H1 (cell line): Measurements from ENCODE around the gene TIGD1. TPM values are rescaled to one million over a fixed set of nuclear protein-coding genes. Genes with fewer than 3 reads are reported as not detected.

Source experiments
- CTCF ChIA-PET: fragments of 300-600 bp; sonication (Branson Sonifier 250); formaldehyde crosslinking; loops from one replicate; lab custom pipeline; 2021; ENCODE audit not compliant: partially characterized antibody; lab: Charles Lee
- POLR2A ChIA-PET: fragments of 300-600 bp; sonication (Branson Sonifier 250); formaldehyde crosslinking; loops from one replicate; lab custom pipeline; 2021; ENCODE audit warnings: inconsistent platforms; ENCODE audit not compliant: partially characterized antibody; lab: Charles Lee
- DNase-seq, 2 experiments: peaks; one replicate each; pipeline versions ENCODE4 v3.0.0 to v3.0.0-alpha.2; 2010 to 2022; ENCODE audit warnings: low spot score in 2 of 2, low read depth in 1 of 2, mixed read lengths in 1 of 2
- FAIRE-seq: peaks from 2 replicates; lab custom pipeline; 2011; peaks lifted over from hg19 to GRCh38; lab: Jason Lieb, UNC
- H2AFZ ChIP-seq: 2 replicates; pipeline ENCODE4 v1.8.1; 2012; ENCODE audit warnings: low read length, inconsistent platforms
- H2AK5ac ChIP-seq: 2 replicates; pipeline ENCODE4 v1.6.1; 2013; ENCODE audit warnings: low read depth, low read length
- H2BK120ac ChIP-seq: replicated peaks from 2 replicates; pipeline ENCODE3; 2013; ENCODE audit warnings: low read depth, low read length, inconsistent platforms
- H2BK12ac ChIP-seq: 2 replicates; pipeline ENCODE4 v1.6.1; 2013; ENCODE audit warnings: low read depth, low read length
- H2BK15ac ChIP-seq: 2 replicates; pipeline ENCODE4 v1.6.1; 2013; ENCODE audit warnings: low read length
- H2BK20ac ChIP-seq: 2 replicates; pipeline ENCODE4 v1.6.1; 2013; ENCODE audit warnings: low read length
- H2BK5ac ChIP-seq: 2 replicates; pipeline ENCODE4 v1.6.1; 2013; ENCODE audit warnings: low read depth, low read length
- H3K14ac ChIP-seq: 2 replicates; pipeline ENCODE4 v1.6.1; 2013; ENCODE audit warnings: inconsistent platforms; ENCODE audit not compliant: insufficient read length
- H3K18ac ChIP-seq: 2 replicates; pipeline ENCODE4 v1.6.1; 2013; ENCODE audit warnings: low read length; ENCODE audit errors: extremely low read depth
- H3K23ac ChIP-seq: 2 replicates; pipeline ENCODE4 v1.6.1; 2013; ENCODE audit warnings: inconsistent platforms; ENCODE audit not compliant: insufficient read length
- H3K23me2 ChIP-seq: 2 replicates; pipeline ENCODE4 v1.6.1; 2013; ENCODE audit warnings: low read depth, low read length
- H3K27ac ChIP-seq: 2 replicates; pipeline ENCODE4 v1.6.1; 2011; ENCODE audit warnings: low read depth, low read length, inconsistent platforms
- H3K27me3 ChIP-seq, 4 experiments: replicated peaks in 1 of 4; 1 replicate in 1 of 4; 2 replicates in 3 of 4; pipeline versions ENCODE4 v1.6.1 to v1.8.1; 2011 to 2013; ENCODE audit warnings: low read length in 3 of 4, mild to moderate bottlenecking in 3 of 4, inconsistent platforms in 2 of 4, mixed read lengths in 2 of 4, moderate library complexity in 1 of 4; ENCODE audit not compliant: control insufficient read depth in 3 of 4, insufficient read depth in 3 of 4; ENCODE audit errors: extremely low read depth in 1 of 4
- H3K36me3 ChIP-seq, 4 experiments: 2 replicates each; pipeline versions ENCODE4 v1.6.1 to v1.8.1; 2011 to 2013; ENCODE audit warnings: mild to moderate bottlenecking in 4 of 4, low read length in 3 of 4, moderate library complexity in 2 of 4, control low read depth in 1 of 4, inconsistent platforms in 1 of 4; ENCODE audit not compliant: insufficient read depth in 4 of 4, control insufficient read depth in 2 of 4
- H3K4ac ChIP-seq: replicated peaks from 2 replicates; pipeline ENCODE3; 2013; ENCODE audit warnings: low read length, low read depth, mixed read lengths, inconsistent platforms; ENCODE audit not compliant: insufficient read length
- H3K4me1 ChIP-seq, 4 experiments: replicated peaks in 1 of 4; 1 replicate in 1 of 4; 2 replicates in 3 of 4; pipeline versions ENCODE4 v1.6.1 to v1.8.1; 2011 to 2013; ENCODE audit warnings: low read length in 3 of 4, inconsistent platforms in 2 of 4, mixed read lengths in 1 of 4; ENCODE audit not compliant: insufficient read depth in 4 of 4, control insufficient read depth in 3 of 4
- H3K4me2 ChIP-seq, 2 experiments: 2 replicates each; pipeline versions ENCODE4 v1.6.1 to v1.8.1; 2011 to 2013; ENCODE audit warnings: low read depth in 2 of 2, low read length in 2 of 2, control low read depth in 1 of 2, inconsistent platforms in 1 of 2, mild to moderate bottlenecking in 1 of 2; ENCODE audit not compliant: insufficient read depth in 1 of 2
- H3K4me3 ChIP-seq, 4 experiments: fragments of 200-600, 300-600 bp in 1 of 4; sonication (generic), shearing (Covaris generic), sonication (Bioruptor Twin) in 1 of 4; 2 replicates each; pipeline versions ENCODE4 v1.5.1 to v1.8.1; 2011 to 2016; ENCODE audit warnings: low read length in 4 of 4, low read depth in 3 of 4, control low read depth in 2 of 4, inconsistent platforms in 2 of 4, mild to moderate bottlenecking in 2 of 4, mixed read lengths in 1 of 4, moderate library complexity in 1 of 4; ENCODE audit not compliant: insufficient read depth in 2 of 4; ENCODE audit errors: extremely low read depth in 1 of 4
- H3K56ac ChIP-seq: replicated peaks from 2 replicates; pipeline ENCODE3; 2013; ENCODE audit warnings: low read depth, mild to moderate bottlenecking, mixed read lengths, low read length, inconsistent platforms; ENCODE audit not compliant: insufficient read length
- H3K79me1 ChIP-seq: 2 replicates; pipeline ENCODE4 v1.6.1; 2013; ENCODE audit warnings: low read depth, low read length, control low read depth
- H3K79me2 ChIP-seq, 2 experiments: 2 replicates each; pipeline versions ENCODE4 v1.6.1 to v1.8.1; 2012 to 2013; ENCODE audit warnings: low read length in 2 of 2, mild to moderate bottlenecking in 2 of 2, inconsistent platforms in 1 of 2; ENCODE audit not compliant: insufficient read depth in 2 of 2, control insufficient read depth in 1 of 2
- H3K9ac ChIP-seq, 4 experiments: replicated peaks in 1 of 4; 1 replicate in 1 of 4; 2 replicates in 3 of 4; pipeline versions ENCODE4 v1.6.1 to v1.8.1; 2011 to 2013; ENCODE audit warnings: low read depth in 3 of 4, low read length in 3 of 4, control low read depth in 2 of 4, mild to moderate bottlenecking in 2 of 4, moderate library complexity in 2 of 4, inconsistent platforms in 1 of 4; ENCODE audit errors: extremely low read depth in 1 of 4
- H3K9me3 ChIP-seq, 2 experiments: 2 replicates each; pipeline versions ENCODE4 v1.6.1 to v1.8.1; 2012 to 2013; ENCODE audit warnings: mild to moderate bottlenecking in 2 of 2, moderate library complexity in 2 of 2, control low read depth in 1 of 2, inconsistent platforms in 1 of 2, low read depth in 1 of 2, low read length in 1 of 2, mixed read lengths in 1 of 2; ENCODE audit not compliant: insufficient read depth in 2 of 2
- H4K20me1 ChIP-seq, 2 experiments: replicated peaks in 1 of 2; 2 replicates each; pipeline versions ENCODE3 to v1.8.1; 2011 to 2013; ENCODE audit warnings: inconsistent platforms in 2 of 2, low read length in 2 of 2, mild to moderate bottlenecking in 1 of 2; ENCODE audit not compliant: insufficient read depth in 2 of 2, control insufficient read depth in 1 of 2
- H4K5ac ChIP-seq: 2 replicates; pipeline ENCODE4 v1.6.1; 2013; ENCODE audit warnings: low read length, low read depth, mixed read lengths, inconsistent platforms; ENCODE audit not compliant: insufficient read length
- H4K8ac ChIP-seq: 2 replicates; pipeline ENCODE4 v1.8.0; 2013; ENCODE audit warnings: mild to moderate bottlenecking, moderate library complexity, low read length, inconsistent platforms; ENCODE audit not compliant: insufficient read depth; ENCODE audit errors: extremely low read depth
- H4K91ac ChIP-seq: replicated peaks from 2 replicates; pipeline ENCODE3; 2013; ENCODE audit warnings: low read length, mixed read lengths, inconsistent platforms; ENCODE audit not compliant: insufficient read length
- BRCA1 ChIP-seq: IDR thresholded peaks from 2 replicates; pipeline ENCODE4 v1.6.1; 2012; ENCODE audit warnings: low read depth, low read length, improper control_type of control experiment
- E2F6 ChIP-seq: IDR thresholded peaks from 2 replicates; pipeline ENCODE4 v1.6.1; 2012; ENCODE audit warnings: inconsistent platforms
- EZH2 ChIP-seq: fragments of 200-600 bp; sonication (generic); IDR thresholded peaks from 2 replicates; pipeline ENCODE4 v1.7.1; 2012; ENCODE audit warnings: low read depth, mild to moderate bottlenecking, moderate library complexity, low read length, inconsistent platforms; ENCODE audit not compliant: severe bottlenecking
- JUN ChIP-seq: IDR thresholded peaks from 2 replicates; pipeline ENCODE4 v1.6.1; 2011; ENCODE audit warnings: low read depth, mild to moderate bottlenecking, improper control_type of control experiment, low read length
- SAP30 ChIP-seq: fragments of 300-600 bp; sonication (generic); IDR thresholded peaks from 2 replicates; pipeline ENCODE4 v1.7.1; 2012; ENCODE audit warnings: low read length, moderate library complexity, mild to moderate bottlenecking, inconsistent platforms; ENCODE audit not compliant: insufficient read depth, insufficient replicate concordance
- SP1 ChIP-seq: IDR thresholded peaks from 2 replicates; pipeline ENCODE4 v1.6.1; 2011; ENCODE audit warnings: low read depth, low read length
- TAF7 ChIP-seq: optimal IDR thresholded peaks from 2 replicates; pipeline ENCODE3; 2011; ENCODE audit warnings: low read depth, mild to moderate bottlenecking, inconsistent platforms, low read length, moderate library complexity, borderline replicate concordance
- WGBS, 2 experiments: shearing (Covaris generic) in 1 of 2; methylation state at CpG; one replicate each; pipeline versions ENCODE4 v1.1.6 to v1.1.7; 2013 to 2015; ENCODE audit warnings: low lambda C conversion rate in 2 of 2, mixed read lengths in 2 of 2, inconsistent platforms in 1 of 2, low coverage in 1 of 2, missing lambda C conversion rate in 1 of 2; ENCODE audit not compliant: insufficient replicate concordance in 2 of 2, insufficient coverage in 1 of 2, insufficient read length in 1 of 2; ENCODE audit errors: extremely low coverage in 1 of 2, missing lambda C conversion rate in 1 of 2; 5-methylcytosine and 5-hydroxymethylcytosine counted together
- polyA plus RNA-seq, 7 experiments: library from polyadenylated mRNA; depleted of rRNA in 3 of 7; stranded (reverse) in 5 of 7; unstranded in 2 of 7; fragments of >200 nt in 5 of 7; fragments of 200-250 nt in 2 of 7; gene quantifications; 1 replicate in 5 of 7; 2 replicates in 1 of 7; 4 replicates in 1 of 7; pipeline versions ENCODE4 v1.2.1 to v1.2.3, GENCODE V29; 2011 to 2013; ENCODE audit warnings: missing spikeins in 2 of 7, mixed read lengths in 2 of 7
- total RNA-seq: library from RNA; stranded (reverse); fragmentation: NEBNext Ultra II Directional; extraction: Animal tissue kit (Norgen Biotek cat#: 25700); gene quantifications from 2 replicates; pipeline ENCODE4 v1.2.1, GENCODE V29; 2021

TIGD1 gene
- total and polyA plus RNA-seq, 2 of the 8 experiments (the other 6 are each of a cell fraction or from before 2014, with no cell fraction given) = 4.7 to 8.3 TPM

DNA sequence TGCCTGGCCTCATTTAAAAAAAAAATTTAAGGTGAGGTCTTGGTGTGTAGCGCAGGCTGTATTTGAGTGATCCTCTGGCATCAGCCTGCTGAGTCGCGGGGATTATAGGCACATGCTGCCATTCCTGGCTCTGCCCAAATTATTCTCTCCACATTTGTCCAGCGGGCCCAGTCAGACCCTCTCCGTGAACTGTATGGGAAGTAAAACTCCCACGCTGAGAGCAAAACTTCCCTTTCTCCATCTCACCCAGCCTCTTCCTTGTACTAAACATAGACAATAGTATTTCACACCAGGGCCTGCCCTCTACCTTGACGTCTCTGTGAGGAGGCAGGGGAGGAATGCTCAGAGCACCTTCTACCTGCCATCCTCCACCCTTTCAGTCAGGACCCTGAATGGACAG is 37.2 kb upstream of the TIGD1 start:
- no peak overlapping the region for H3K4me2 ChIP-seq
- no peaks in the 10 kb centered on the region for H3K79me2 ChIP-seq
- CTCF ChIA-PET = interaction anchor here (0.8 to 1.5 kb wide), 3 partner anchors 23 to 81 kb away, joined by 3 read pairs; no protein-coding TSS in a partner anchor
- H3K18ac ChIP-seq = no peak overlapping the region
- peaks cover 0 to 1% of the 10 kb centered on the region in 2 experiments for H4K20me1 ChIP-seq
- H2AFZ ChIP-seq = no peak overlapping the region
- FAIRE-seq = no peak
- 89% methylated on average over 7 of the region's 7 CpGs; no CpG with 5 or more reads in 1 of the 2 experiments for WGBS, 2 experiments
- no peak overlapping the region for H2BK120ac ChIP-seq
- H3K27me3 ChIP-seq = no peaks in the 10 kb centered on the region
- no peak overlapping the region for H4K8ac ChIP-seq
- peaks cover 0 to 9% (median 0%) of the 10 kb centered on the region in 4 experiments; a peak in 2 of 7 replicates for H3K4me1 ChIP-seq
- TF ChIP-seq JUN (no peak), SAP30 (no peak), BRCA1 (no peak), EZH2 (no peak), TAF7 (no peak), E2F6 (no peak), SP1 (no peak)
- no peak overlapping the region for H3K23ac ChIP-seq
- no peak overlapping the region for H4K5ac ChIP-seq
- POLR2A ChIA-PET = interaction anchor here (1.1 to 1.4 kb wide), 2 partner anchors 25 to 37 kb away, joined by 3 read pairs; partner anchors contain the start of genes EIF4E2 and TIGD1
- no peaks in the 10 kb centered on the region; a peak in 2 of 8 replicates for H3K36me3 ChIP-seq
- H2BK20ac ChIP-seq = no peak overlapping the region
- no peak overlapping the region for H3K9ac ChIP-seq
- no peak overlapping the region for H3K14ac ChIP-seq
- no peak for DNase-seq
- H3K4ac ChIP-seq = no peak overlapping the region
- H2BK5ac ChIP-seq = no peak overlapping the region
- no peaks in the 10 kb centered on the region; the same call in none of the 2 replicates for H3K79me1 ChIP-seq
- H2BK12ac ChIP-seq = no peak overlapping the region
- H3K23me2 ChIP-seq = no peaks in the 10 kb centered on the region
- no peak overlapping the region for H3K56ac ChIP-seq
- H2BK15ac ChIP-seq = no peak overlapping the region
- no peak overlapping the region for H2AK5ac ChIP-seq
- H4K91ac ChIP-seq = no peak overlapping the region
- H3K27ac ChIP-seq = no peak overlapping the region
- H3K4me3 ChIP-seq = no peak overlapping the region
- H3K9me3 ChIP-seq = no peaks in the 10 kb centered on the region
